Subcutaneous adipose tissue (tissue), 4 donors: ENCODE measurements around the gene PAIP2B. TPM values are rescaled to one million over a fixed set of nuclear protein-coding genes. Genes with fewer than 3 reads are reported as not detected.

Experiments used
- total RNA-seq, 4 donors: library from RNA; depleted of rRNA; stranded (reverse); fragments of >200 nt; gene quantifications; one replicate each; pipeline ENCODE4 v1.1.0, GENCODE V29; 2016
- TF ChIP-seq, protein P1 (sequence below): fragments of 450-650 bp; IDR thresholded peaks from one replicate; pipeline ENCODE4 v1.5.1; 2016; ENCODE audit warnings: low read depth, mild to moderate bottlenecking, control low read depth, antibody characterized with exemption, moderate library complexity

PAIP2B gene
- total RNA-seq, 4 donors from 2014 or later, result 4.4 to 7.0 (median 5.4) TPM

DNA sequence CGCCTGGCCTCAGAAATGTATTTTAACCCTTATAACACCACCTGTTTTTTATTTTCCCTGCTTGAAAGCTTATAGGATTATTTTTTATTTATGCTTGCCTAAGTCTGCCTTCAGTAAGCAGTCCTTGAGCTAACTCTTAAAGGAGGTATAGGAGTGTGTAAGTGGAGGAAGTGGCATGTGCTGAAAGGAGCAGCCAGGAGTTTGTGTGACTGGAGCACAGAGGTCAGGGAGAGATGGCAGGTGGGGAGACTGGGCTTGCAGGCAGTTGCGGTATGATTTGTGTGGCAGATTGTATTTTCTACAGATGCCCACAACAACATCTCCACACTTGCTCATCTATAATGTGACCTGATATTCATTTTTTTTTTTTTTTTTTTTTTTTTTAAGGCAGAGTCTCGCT, 27.2 kb upstream of the PAIP2B start:
- TF ChIP-seq, protein P1, sequence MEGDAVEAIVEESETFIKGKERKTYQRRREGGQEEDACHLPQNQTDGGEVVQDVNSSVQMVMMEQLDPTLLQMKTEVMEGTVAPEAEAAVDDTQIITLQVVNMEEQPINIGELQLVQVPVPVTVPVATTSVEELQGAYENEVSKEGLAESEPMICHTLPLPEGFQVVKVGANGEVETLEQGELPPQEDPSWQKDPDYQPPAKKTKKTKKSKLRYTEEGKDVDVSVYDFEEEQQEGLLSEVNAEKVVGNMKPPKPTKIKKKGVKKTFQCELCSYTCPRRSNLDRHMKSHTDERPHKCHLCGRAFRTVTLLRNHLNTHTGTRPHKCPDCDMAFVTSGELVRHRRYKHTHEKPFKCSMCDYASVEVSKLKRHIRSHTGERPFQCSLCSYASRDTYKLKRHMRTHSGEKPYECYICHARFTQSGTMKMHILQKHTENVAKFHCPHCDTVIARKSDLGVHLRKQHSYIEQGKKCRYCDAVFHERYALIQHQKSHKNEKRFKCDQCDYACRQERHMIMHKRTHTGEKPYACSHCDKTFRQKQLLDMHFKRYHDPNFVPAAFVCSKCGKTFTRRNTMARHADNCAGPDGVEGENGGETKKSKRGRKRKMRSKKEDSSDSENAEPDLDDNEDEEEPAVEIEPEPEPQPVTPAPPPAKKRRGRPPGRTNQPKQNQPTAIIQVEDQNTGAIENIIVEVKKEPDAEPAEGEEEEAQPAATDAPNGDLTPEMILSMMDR, result no peak

DNA sequence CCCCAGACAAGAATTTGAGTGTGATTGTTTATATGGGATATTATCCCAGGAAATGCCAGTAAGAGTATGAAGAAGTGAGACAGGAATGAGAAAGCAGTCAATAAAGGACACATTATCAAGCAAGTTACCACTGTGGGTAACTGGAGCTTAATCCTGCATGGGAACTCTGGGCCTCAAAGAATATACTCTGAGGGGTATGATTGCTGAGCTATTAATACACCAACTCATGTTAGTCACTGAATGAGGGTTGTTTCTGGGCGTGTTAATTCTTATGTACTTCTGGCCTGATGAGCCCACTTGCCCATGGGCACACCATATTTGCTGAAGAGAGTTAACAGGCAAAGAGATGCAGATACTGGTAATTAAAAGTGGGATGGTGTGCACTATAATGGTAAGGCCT, 26.6 kb upstream of the PAIP2B start:
- TF ChIP-seq, protein P1, result no peak

DNA sequence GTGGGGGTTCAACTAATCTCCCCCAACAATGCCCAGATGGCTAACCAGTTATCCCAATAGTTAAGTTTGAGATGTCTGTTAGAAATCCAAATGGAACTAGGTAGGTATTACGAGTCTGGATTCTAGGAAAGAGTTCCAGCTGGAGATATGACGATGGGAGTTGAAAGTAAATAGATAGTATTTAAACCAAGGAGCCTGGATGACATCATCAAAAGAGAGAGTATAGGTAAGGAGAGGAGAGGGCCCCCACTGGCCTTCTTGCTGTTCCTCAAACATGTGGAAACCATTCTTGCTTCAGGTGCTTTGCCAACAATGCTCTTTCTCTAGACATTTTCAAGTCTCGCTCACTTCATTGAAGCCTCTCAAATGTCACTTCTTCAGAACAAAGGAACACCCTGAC, 26.0 kb upstream of the PAIP2B start:
- TF ChIP-seq, protein P1, result no peak

DNA sequence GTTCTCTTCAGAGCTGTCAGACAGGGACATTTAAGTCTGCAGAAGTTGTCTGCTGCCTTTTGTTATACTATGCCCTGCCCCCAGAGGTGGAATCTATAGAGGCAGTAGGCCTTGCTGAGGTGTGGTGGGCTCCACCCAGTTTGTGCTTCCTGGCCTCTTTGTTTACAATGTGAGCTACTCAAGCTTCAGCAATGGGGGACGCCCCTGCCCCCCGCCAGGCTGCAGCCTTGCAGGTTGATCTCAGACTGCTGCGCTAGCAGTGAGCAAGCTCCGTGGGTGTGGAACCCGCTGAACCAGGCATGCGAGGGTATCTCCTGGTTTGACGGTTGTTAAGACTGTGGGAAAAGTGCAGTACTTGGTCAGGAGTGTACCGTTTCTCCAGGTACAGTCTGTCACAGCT, 24.0 kb upstream of the PAIP2B start:
- TF ChIP-seq, protein P1, result no peak

DNA sequence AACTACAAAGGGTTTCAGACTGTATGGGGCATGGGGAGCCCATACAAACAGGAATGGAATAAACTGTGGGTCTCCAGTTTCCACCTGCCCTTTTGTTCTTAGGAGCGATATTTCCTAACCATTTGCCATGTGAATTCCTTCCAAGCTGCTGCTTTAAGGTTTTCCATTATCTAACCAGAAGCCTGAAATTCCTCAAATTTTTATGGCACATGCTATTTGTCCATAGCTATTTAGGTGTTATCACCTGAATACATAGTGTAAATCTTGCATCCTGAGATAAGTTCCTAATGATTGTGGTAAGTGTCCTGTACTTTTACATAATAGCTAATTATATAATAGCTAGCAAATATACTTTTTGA, 17.4 kb upstream of the PAIP2B start:
- TF ChIP-seq, protein P1, result no peak

DNA sequence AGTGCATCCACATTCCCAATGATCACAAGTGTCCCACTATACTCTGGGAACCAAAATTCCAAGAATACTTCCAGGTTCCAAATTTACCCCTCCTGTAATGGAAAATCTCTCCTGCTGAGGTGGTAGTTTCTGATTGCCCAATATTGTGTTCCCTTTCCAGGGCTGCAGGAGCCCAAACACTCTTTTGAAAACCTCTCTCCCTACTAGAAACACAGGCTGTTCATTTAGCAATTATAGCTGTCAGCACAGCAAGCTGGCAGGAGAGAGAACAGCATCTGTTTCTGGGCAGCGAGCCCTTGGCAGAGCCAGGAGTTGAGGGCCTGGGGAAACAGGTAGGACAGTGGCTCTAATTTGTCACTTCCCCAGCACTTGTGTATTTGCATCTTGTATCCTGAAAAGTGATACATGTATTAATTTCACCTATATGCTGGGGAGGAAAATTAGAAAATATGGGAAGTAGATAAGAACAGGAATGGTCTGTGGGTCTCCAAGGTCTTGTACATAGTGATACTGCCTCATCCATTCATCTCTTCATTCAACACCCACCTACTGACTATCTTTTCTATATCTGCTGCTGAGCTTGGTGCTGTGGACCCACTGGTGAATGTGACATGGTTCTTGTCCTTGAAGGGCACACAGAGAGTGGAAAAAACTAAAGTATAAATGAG, 16.9 kb upstream of the PAIP2B start:
- TF ChIP-seq, protein P1, result no peak

DNA sequence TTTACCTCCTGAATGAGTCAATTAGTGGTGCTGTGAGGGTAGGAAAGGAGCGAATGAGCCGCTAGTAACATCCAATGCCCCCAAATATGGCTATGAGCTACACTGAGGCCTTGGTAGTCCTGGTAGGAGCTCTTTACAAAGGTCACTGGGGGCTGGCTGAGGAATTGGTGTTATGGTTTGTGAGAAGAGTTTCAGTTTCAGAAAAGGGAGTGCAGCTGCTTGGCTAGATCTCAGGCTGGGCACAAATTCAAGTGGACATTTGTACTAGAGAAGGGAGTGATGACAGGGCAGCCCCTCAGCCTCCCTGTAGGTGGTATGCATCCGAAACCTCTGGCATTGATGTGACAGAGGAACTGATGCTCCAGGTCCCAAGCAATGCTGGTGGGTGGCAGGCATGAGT, 13.9 kb upstream of the PAIP2B start:
- TF ChIP-seq, protein P1, result no peak
